PC-9 (cell line): ENCODE measurements around the gene PTPRO. TPM values are rescaled to one million over a fixed set of nuclear protein-coding genes. Genes with fewer than 3 reads are reported as not detected.

Experiments used
- BruUV-seq: library from RNA; stranded (reverse); fragments of 400-500 nt; replicated peaks from 2 replicates; lab custom pipeline; 2021; lab: Mats Ljungman, UMichigan
- CTCF ChIA-PET: fragments of 300-600 bp; sonication (Branson Sonifier 250); formaldehyde crosslinking; loops from one replicate; lab custom pipeline; 2022; ENCODE audit warnings: antibody characterized with exemption; lab: Charles Lee
- POLR2A ChIA-PET: fragments of 300-600 bp; sonication (Branson Sonifier 250); formaldehyde crosslinking; loops from one replicate; lab custom pipeline; 2022; ENCODE audit warnings: antibody characterized with exemption; ENCODE audit not compliant: unreplicated experiment; lab: Charles Lee
- DNase-seq, 2 experiments: peaks; one replicate each; pipeline versions ENCODE4 v3.0.0 to v3.0.0-alpha.2; 2015 to 2022; ENCODE audit warnings: mixed read lengths in 1 of 2
- H2AFZ ChIP-seq: fragments of 200-600 bp; sonication (generic); 2 replicates; pipeline ENCODE4 v1.8.1; 2017; ENCODE audit warnings: antibody characterized with exemption
- H3F3A ChIP-seq: fragments of 200-600 bp; sonication (generic); 2 replicates; pipeline ENCODE4 v1.8.1; 2017; ENCODE audit warnings: antibody characterized with exemption, mild to moderate bottlenecking, low read depth; ENCODE audit not compliant: insufficient read depth
- H3K27ac ChIP-seq: fragments of 200-600 bp; sonication (generic); 2 replicates; pipeline ENCODE4 v1.6.1; 2016; ENCODE audit warnings: mixed run types
- H3K27me3 ChIP-seq: fragments of 200-600 bp; sonication (generic); 2 replicates; pipeline ENCODE4 v1.6.1; 2016; ENCODE audit warnings: low read depth, mixed run types; ENCODE audit not compliant: insufficient read depth
- H3K36me3 ChIP-seq: fragments of 200-600 bp; sonication (generic); 2 replicates; pipeline ENCODE4 v1.6.1; 2016; ENCODE audit warnings: low read depth, mixed run types
- H3K4me1 ChIP-seq: fragments of 200-600 bp; sonication (generic); replicated peaks from 2 replicates; pipeline ENCODE4 v1.6.1; 2016; ENCODE audit warnings: mixed run types; ENCODE audit not compliant: insufficient read depth
- H3K4me2 ChIP-seq: fragments of 200-600 bp; sonication (generic); 2 replicates; pipeline ENCODE4 v1.6.1; 2017; ENCODE audit warnings: mixed run types
- H3K4me3 ChIP-seq: fragments of 200-600 bp; sonication (generic); 2 replicates; pipeline ENCODE4 v1.6.1; 2016; ENCODE audit warnings: mixed run types
- H3K79me2 ChIP-seq: fragments of 200-600 bp; sonication (generic); 2 replicates; pipeline ENCODE4 v1.6.1; 2017; ENCODE audit warnings: low read depth, mixed run types
- H3K9me2 ChIP-seq: fragments of 200-600 bp; sonication (generic); 2 replicates; pipeline ENCODE4 v1.8.1; 2017; ENCODE audit warnings: mild to moderate bottlenecking; ENCODE audit not compliant: insufficient read depth
- H3K9me3 ChIP-seq: fragments of 200-600 bp; sonication (generic); 2 replicates; pipeline ENCODE4 v1.8.1; 2016; ENCODE audit warnings: low read depth; ENCODE audit not compliant: insufficient read depth
- H4K20me1 ChIP-seq: fragments of 200-600 bp; sonication (generic); 2 replicates; pipeline ENCODE4 v1.8.1; 2017; ENCODE audit not compliant: insufficient read depth
- EZH2 ChIP-seq: fragments of 200-600 bp; sonication (generic); IDR thresholded peaks from 2 replicates; pipeline ENCODE4 v1.8.0; 2017; ENCODE audit warnings: antibody characterized with exemption, low read depth
- intact Hi-C: fragments of 100-400 bp; cut with micrococcal nuclease; formaldehyde crosslinking; loops from one replicate; pipeline ENCODE4 v1.10.0; 2022; ENCODE audit not compliant: unreplicated experiment
- total RNA-seq: library from RNA; stranded (reverse); gene quantifications from 2 replicates; pipeline ENCODE4 v1.2.3, GENCODE V29; 2021
- TF ChIP-seq, protein P1 (sequence below): fragments of 200-600 bp; sonication (generic); conservative IDR thresholded peaks from 2 replicates; pipeline ENCODE4 v1.6.1; 2017; ENCODE audit warnings: mixed run types, antibody characterized with exemption, mild to moderate bottlenecking, moderate library complexity

Gene PTPRO
- total RNA-seq, 1 experiment from 2014 or later, result not detected

DNA sequence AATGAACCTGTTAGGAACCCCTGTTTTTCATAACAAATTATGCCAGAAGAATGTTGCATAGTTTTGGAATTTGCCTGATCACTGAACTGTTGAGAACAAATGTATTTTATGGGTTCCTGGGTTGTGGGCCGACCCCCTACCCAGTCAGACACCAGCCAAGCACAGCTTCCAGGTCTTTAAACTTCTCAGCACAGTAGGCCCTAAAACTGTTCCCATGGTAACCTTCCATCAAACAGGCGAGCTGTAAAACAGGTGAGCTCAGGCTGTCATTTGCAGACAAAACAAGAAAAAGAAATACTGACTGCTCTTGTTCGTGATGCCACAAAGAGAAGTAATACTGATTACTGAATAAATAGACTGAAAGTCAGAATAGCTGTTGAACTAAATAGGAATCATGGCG, 147.0 kb downstream of the PTPRO start:
- no TSS peak for BruUV-seq
- CTCF ChIA-PET, result interaction anchor here (0.7 kb wide), 1 partner anchor 36 kb away, joined by 3 read pairs; no protein-coding TSS in a partner anchor
- H3K9me3 ChIP-seq, result no peaks in the 10 kb centered on the region

DNA sequence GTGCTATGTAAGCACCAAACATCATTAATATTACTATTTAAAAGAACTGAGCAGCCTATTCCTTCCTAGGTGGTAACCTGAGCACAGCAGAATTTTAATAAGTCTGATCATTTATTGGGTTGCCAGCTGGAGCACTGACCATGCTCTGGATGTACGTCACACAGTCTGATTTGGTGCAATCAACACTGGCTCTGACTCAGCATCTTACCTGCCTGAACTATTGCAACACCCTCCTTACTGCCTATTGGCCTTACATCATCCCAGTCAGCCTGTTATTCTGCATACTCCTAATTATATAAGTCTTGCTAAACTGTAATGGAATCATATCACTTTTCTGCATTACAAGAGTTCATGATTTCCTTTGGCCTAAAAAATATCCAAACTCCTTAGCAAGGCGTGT, 149.7 kb downstream of the PTPRO start:
- Histone ChIP-seq H3K4me2 (no peak overlapping the region), H2AFZ (no peak overlapping the region), H3K9me2 (no peaks in the 10 kb centered on the region), H3K4me1 (no peaks in the 10 kb centered on the region), H3K4me3 (no peak overlapping the region), H3K27me3 (no peaks in the 10 kb centered on the region), H3K79me2 (no peaks in the 10 kb centered on the region), H3K9me3 (no peaks in the 10 kb centered on the region), H3K27ac (0 out of 2 replicates have a peak overlapping the region, but pooled peaks have one; percentile 12), H3F3A (no peaks in the 10 kb centered on the region), H3K36me3 (no peaks in the 10 kb centered on the region), H4K20me1 (no peaks in the 10 kb centered on the region)
- ChIA-PET POLR2A (no interaction called here), CTCF (no interaction called here)
- intact Hi-C loops, result no loop called here
- no peak for TF ChIP-seq EZH2
- TF ChIP-seq, protein P1, sequence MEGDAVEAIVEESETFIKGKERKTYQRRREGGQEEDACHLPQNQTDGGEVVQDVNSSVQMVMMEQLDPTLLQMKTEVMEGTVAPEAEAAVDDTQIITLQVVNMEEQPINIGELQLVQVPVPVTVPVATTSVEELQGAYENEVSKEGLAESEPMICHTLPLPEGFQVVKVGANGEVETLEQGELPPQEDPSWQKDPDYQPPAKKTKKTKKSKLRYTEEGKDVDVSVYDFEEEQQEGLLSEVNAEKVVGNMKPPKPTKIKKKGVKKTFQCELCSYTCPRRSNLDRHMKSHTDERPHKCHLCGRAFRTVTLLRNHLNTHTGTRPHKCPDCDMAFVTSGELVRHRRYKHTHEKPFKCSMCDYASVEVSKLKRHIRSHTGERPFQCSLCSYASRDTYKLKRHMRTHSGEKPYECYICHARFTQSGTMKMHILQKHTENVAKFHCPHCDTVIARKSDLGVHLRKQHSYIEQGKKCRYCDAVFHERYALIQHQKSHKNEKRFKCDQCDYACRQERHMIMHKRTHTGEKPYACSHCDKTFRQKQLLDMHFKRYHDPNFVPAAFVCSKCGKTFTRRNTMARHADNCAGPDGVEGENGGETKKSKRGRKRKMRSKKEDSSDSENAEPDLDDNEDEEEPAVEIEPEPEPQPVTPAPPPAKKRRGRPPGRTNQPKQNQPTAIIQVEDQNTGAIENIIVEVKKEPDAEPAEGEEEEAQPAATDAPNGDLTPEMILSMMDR, result no peak
- BruUV-seq, result no TSS peak
- DNase-seq, result peak in 1 of 2 experiments; percentile 63

More for the DNA sequence above, 147.0 kb downstream of the PTPRO start:
- Histone ChIP-seq H3K4me1 (no peaks in the 10 kb centered on the region), H3K4me2 (no peak overlapping the region), H2AFZ (no peak overlapping the region), H3K79me2 (no peaks in the 10 kb centered on the region), H3K9me2 (no peaks in the 10 kb centered on the region), H4K20me1 (no peaks in the 10 kb centered on the region), H3K4me3 (no peak overlapping the region), H3K27me3 (no peaks in the 10 kb centered on the region), H3K27ac (no peak overlapping the region), H3K36me3 (no peaks in the 10 kb centered on the region), H3F3A (no peaks in the 10 kb centered on the region)
- intact Hi-C loops, result no loop called here
- TF ChIP-seq EZH2, result no peak
- POLR2A ChIA-PET, result interaction anchor here (0.7 kb wide), 1 partner anchor 776 kb away, joined by 3 read pairs; no protein-coding TSS in a partner anchor
- DNase-seq, result no peak

GRCh38 chr12:15474766-15475165, 152.5 kb downstream of the PTPRO start:
- H3K9me3 ChIP-seq, result no peaks in the 10 kb centered on the region
- ChIA-PET CTCF (no interaction called here), POLR2A (no interaction called here)
- H3K36me3 ChIP-seq, result no peaks in the 10 kb centered on the region
- no peak overlapping the region for H3K4me3 ChIP-seq
- TF ChIP-seq, protein P1, result no peak
- TF ChIP-seq EZH2, result no peak
- H4K20me1 ChIP-seq, result no peaks in the 10 kb centered on the region
- H3K79me2 ChIP-seq, result no peaks in the 10 kb centered on the region
- no peaks in the 10 kb centered on the region for H3K9me2 ChIP-seq
- intact Hi-C loops, result no loop called here
- no peak for DNase-seq
- no TSS peak for BruUV-seq
- no peak overlapping the region; the same call in 1 of the 2 replicates for H2AFZ ChIP-seq
- no peaks in the 10 kb centered on the region for H3K27me3 ChIP-seq
- H3K4me1 ChIP-seq, result no peaks in the 10 kb centered on the region
- no peak overlapping the region for H3K27ac ChIP-seq
- H3K4me2 ChIP-seq, result no peak overlapping the region
- no peaks in the 10 kb centered on the region for H3F3A ChIP-seq

GRCh38 chr12:15477761-15478160, 155.5 kb downstream of the PTPRO start:
- Histone ChIP-seq H3K27ac (no peak overlapping the region), H3K36me3 (no peaks in the 10 kb centered on the region), H3F3A (no peaks in the 10 kb centered on the region), H3K4me3 (no peak overlapping the region), H3K27me3 (no peaks in the 10 kb centered on the region), H3K79me2 (no peaks in the 10 kb centered on the region), H3K4me1 (no peaks in the 10 kb centered on the region), H3K9me2 (0 out of 2 replicates have a peak, but pooled peaks cover 6% of the 10 kb centered on the region), H3K4me2 (no peak overlapping the region), H2AFZ (no peak overlapping the region), H3K9me3 (no peaks in the 10 kb centered on the region), H4K20me1 (no peaks in the 10 kb centered on the region)
- CTCF ChIA-PET, result no interaction called here
- intact Hi-C loops, result no loop called here
- TF ChIP-seq, protein P1, result no peak
- no peak for TF ChIP-seq EZH2
- POLR2A ChIA-PET, result no interaction called here
- DNase-seq, result no peak
- no TSS peak for BruUV-seq
